Thyroid gland (tissue), 4 donors: Measurements from ENCODE around the gene KAZN.

ENCODE experiments used
- POLR2A ChIP-seq, 2 donors: fragments of 450-650 bp; IDR thresholded peaks; one replicate each; pipeline ENCODE4 v1.6.1; 2017; ENCODE audit warnings: antibody characterized with exemption in 2 of 2, mild to moderate bottlenecking in 2 of 2, moderate library complexity in 1 of 2
- TF ChIP-seq, protein P1 (sequence below), 6 experiments: fragments of 200-600 bp in 3 of 6; fragments of 450-650 bp in 3 of 6; sonication (generic) in 3 of 6; IDR thresholded peaks; one replicate each; pipeline ENCODE4 v1.5.1; 2016 to 2019; ENCODE audit warnings: antibody characterized with exemption in 6 of 6, mild to moderate bottlenecking in 2 of 6, inconsistent platforms in 1 of 6, moderate library complexity in 1 of 6

DNA sequence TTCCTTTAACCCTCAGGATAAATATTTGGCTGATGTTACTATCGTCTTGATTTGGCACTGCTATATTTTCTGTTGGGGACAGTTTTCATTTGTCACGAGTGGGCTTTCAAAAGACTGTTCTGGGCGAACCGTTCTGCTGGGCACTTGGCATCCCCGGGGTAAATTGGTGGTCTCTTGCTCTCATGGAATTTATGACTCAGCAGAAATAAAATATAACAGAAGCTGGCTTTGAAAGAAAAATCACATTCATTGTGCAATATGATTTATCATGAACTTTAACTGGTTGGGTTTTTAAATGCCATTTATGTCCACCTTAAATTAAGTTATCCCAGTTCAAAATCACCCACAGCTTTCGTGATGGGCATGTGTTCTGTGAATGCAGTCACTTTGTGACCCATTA, 147.3 kb downstream of the KAZN start:
- TF ChIP-seq, protein P1, sequence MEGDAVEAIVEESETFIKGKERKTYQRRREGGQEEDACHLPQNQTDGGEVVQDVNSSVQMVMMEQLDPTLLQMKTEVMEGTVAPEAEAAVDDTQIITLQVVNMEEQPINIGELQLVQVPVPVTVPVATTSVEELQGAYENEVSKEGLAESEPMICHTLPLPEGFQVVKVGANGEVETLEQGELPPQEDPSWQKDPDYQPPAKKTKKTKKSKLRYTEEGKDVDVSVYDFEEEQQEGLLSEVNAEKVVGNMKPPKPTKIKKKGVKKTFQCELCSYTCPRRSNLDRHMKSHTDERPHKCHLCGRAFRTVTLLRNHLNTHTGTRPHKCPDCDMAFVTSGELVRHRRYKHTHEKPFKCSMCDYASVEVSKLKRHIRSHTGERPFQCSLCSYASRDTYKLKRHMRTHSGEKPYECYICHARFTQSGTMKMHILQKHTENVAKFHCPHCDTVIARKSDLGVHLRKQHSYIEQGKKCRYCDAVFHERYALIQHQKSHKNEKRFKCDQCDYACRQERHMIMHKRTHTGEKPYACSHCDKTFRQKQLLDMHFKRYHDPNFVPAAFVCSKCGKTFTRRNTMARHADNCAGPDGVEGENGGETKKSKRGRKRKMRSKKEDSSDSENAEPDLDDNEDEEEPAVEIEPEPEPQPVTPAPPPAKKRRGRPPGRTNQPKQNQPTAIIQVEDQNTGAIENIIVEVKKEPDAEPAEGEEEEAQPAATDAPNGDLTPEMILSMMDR (IDR thresholded peaks at IDR 0.05) = no peak
- TF ChIP-seq POLR2A (IDR thresholded peaks at IDR 0.05) = no peak
